Progenitor cell of endocrine pancreas (in vitro differentiated cells): ENCODE data around the gene CDK5. TPM values are rescaled to one million over a fixed set of nuclear protein-coding genes. Genes with fewer than 3 reads are reported as not detected.
"Not testable (repeated sequence)": the region's sequence is repeated elsewhere in the genome, so short reads cannot be mapped to it uniquely, and the experiment has no call there.

Experiments used
- DNase-seq: peaks from one replicate; pipeline ENCODE4 v3.0.0; 2021; ENCODE audit warnings: low spot score; ENCODE audit not compliant: unreplicated experiment
- H3K27ac Mint-ChIP-seq: 2 replicates; pipeline ENCODE4 v1.8.0; 2021; ENCODE audit warnings: mild to moderate bottlenecking, moderate library complexity, mixed read lengths
- H3K27me3 Mint-ChIP-seq: 2 replicates; pipeline ENCODE4 v1.8.0; 2021; ENCODE audit warnings: mixed read lengths
- H3K36me3 Mint-ChIP-seq: 2 replicates; pipeline ENCODE4 v1.8.0; 2022; ENCODE audit warnings: mixed read lengths; ENCODE audit not compliant: insufficient read depth
- H3K4me1 Mint-ChIP-seq: 2 replicates; pipeline ENCODE4 v1.8.0; 2021; ENCODE audit warnings: low read depth, mixed read lengths
- H3K4me3 Mint-ChIP-seq: 2 replicates; pipeline ENCODE4 v1.8.0; 2021; ENCODE audit warnings: low read depth, mild to moderate bottlenecking, moderate library complexity, mixed read lengths
- H3K9me3 Mint-ChIP-seq: 2 replicates; pipeline ENCODE4 v1.8.0; 2021; ENCODE audit warnings: low read depth, mixed read lengths
- CTCF ChIP-seq: fragments of 200-600 bp; sonication (generic); IDR thresholded peaks from one replicate; pipeline ENCODE4 v1.5.0; 2021; ENCODE audit warnings: antibody characterized with exemption, mild to moderate bottlenecking; ENCODE audit not compliant: unreplicated experiment
- total RNA-seq: library from RNA; stranded (reverse); gene quantifications from 2 replicates; pipeline ENCODE4 v1.2.1, GENCODE V29; 2021

The CDK5 gene
- total RNA-seq, 1 donor from 2014 or later: 24.9 TPM

- Mint-ChIP-seq H3K27ac (peak overlapping the region; percentile 23), H3K27me3 (peaks cover 70% of the 10 kb centered on the region), H3K4me1 (peaks cover 3% of the 10 kb centered on the region)
Measured at GRCh38 chr7:151012031-151012692, 45.5 kb downstream of the CDK5 start.

GRCh38 chr7:151011616-151012015 is 46.1 kb downstream of the CDK5 start:
- not testable (repeated sequence) for H3K27ac Mint-ChIP-seq, H3K4me3 Mint-ChIP-seq, DNase-seq, H3K4me1 Mint-ChIP-seq, H3K9me3 Mint-ChIP-seq, H3K36me3 Mint-ChIP-seq
- peaks cover 66% of the 10 kb centered on the region for H3K27me3 Mint-ChIP-seq

More at GRCh38 chr7:151012031-151012692, 45.5 kb downstream of the CDK5 start:
- DNase-seq: no peak
- TF ChIP-seq CTCF: no peak
- Mint-ChIP-seq H3K9me3 (no peaks in the 10 kb centered on the region), H3K36me3 (no peaks in the 10 kb centered on the region), H3K4me3 (no peak overlapping the region)

- Mint-ChIP-seq H3K9me3 (no peaks in the 10 kb centered on the region), H3K27me3 (peaks cover 60% of the 10 kb centered on the region), H3K4me3 (no peak overlapping the region), H3K4me1 (peaks cover 3% of the 10 kb centered on the region), H3K36me3 (no peaks in the 10 kb centered on the region), H3K27ac (no peak overlapping the region)
- DNase-seq: no peak
- TF ChIP-seq CTCF: no peak
Measured at GRCh38 chr7:151011097-151011409, 46.6 kb downstream of the CDK5 start.

- DNase-seq: no peak
- no peak for TF ChIP-seq CTCF
- Mint-ChIP-seq H3K4me1 (peaks cover 3% of the 10 kb centered on the region), H3K36me3 (no peaks in the 10 kb centered on the region), H3K4me3 (no peak overlapping the region), H3K27ac (no peak overlapping the region), H3K9me3 (no peaks in the 10 kb centered on the region), H3K27me3 (peaks cover 55% of the 10 kb centered on the region)
Measured at GRCh38 chr7:151010307-151011096, 47.2 kb downstream of the CDK5 start.

- TF ChIP-seq CTCF: no peak
- H3K36me3 Mint-ChIP-seq: no peaks in the 10 kb centered on the region
- H3K27me3 Mint-ChIP-seq: peaks cover 50% of the 10 kb centered on the region
- H3K4me1 Mint-ChIP-seq: peaks cover 3% of the 10 kb centered on the region
- no peak overlapping the region for H3K4me3 Mint-ChIP-seq
- H3K9me3 Mint-ChIP-seq: no peaks in the 10 kb centered on the region
- H3K27ac Mint-ChIP-seq: no peak overlapping the region
- DNase-seq: no peak
Measured at GRCh38 chr7:151010037-151010306, 47.7 kb downstream of the CDK5 start.
